Keratinocyte (primary cell): ENCODE results near the gene LYL1.

Experiments
- EZH2 ChIP-seq: IDR thresholded peaks from one replicate; pipeline ENCODE4 v1.6.1; 2012; ENCODE audit warnings: inconsistent platforms, mild to moderate bottlenecking, low read length, moderate library complexity
- TF ChIP-seq, protein P1 (sequence below), 3 experiments: IDR thresholded peaks in 1 of 3; conservative IDR thresholded peaks in 1 of 3; optimal IDR thresholded peaks in 1 of 3; 2 replicates in 2 of 3; 3 replicates in 1 of 3; pipeline versions ENCODE3 to v1.5.1; 2011; ENCODE audit warnings: low read length in 3 of 3, mild to moderate bottlenecking in 3 of 3, moderate library complexity in 2 of 3, control low read depth in 1 of 3, inconsistent platforms in 1 of 3; ENCODE audit not compliant: insufficient read depth in 2 of 3; ENCODE audit errors: extremely low read depth in 1 of 3

DNA sequence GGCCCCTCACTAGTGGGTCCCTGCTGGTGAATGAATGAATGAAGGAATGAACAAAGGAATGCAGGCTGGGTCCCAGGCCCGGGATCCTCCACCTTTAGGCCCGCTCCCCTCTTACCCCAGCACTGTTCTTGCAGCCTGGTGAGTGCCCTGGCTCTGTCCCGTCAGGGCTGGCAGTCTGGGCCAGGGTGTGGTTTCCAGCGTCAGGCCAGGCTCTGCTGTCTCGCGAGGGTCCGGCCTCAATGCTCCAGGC is 317 bp downstream of the LYL1 start:
- TF ChIP-seq, protein P1, sequence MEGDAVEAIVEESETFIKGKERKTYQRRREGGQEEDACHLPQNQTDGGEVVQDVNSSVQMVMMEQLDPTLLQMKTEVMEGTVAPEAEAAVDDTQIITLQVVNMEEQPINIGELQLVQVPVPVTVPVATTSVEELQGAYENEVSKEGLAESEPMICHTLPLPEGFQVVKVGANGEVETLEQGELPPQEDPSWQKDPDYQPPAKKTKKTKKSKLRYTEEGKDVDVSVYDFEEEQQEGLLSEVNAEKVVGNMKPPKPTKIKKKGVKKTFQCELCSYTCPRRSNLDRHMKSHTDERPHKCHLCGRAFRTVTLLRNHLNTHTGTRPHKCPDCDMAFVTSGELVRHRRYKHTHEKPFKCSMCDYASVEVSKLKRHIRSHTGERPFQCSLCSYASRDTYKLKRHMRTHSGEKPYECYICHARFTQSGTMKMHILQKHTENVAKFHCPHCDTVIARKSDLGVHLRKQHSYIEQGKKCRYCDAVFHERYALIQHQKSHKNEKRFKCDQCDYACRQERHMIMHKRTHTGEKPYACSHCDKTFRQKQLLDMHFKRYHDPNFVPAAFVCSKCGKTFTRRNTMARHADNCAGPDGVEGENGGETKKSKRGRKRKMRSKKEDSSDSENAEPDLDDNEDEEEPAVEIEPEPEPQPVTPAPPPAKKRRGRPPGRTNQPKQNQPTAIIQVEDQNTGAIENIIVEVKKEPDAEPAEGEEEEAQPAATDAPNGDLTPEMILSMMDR (optimal IDR thresholded peaks at IDR 0.05 in 1 of 3, IDR thresholded peaks at IDR 0.05 in 1 of 3, conservative IDR thresholded peaks at IDR 0.05 in 1 of 3; ENCODE audit: extremely low read depth in 1 of 3, insufficient read depth in 2 of 3, low read length in 3 of 3) = no peak
- TF ChIP-seq EZH2 = no peak
